Adrenal gland (tissue), 5 donors: Measurements from ENCODE around the gene EXOC4.

ENCODE experiments used
- CTCF ChIP-seq, 6 experiments: fragments of 450-650 bp in 4 of 6; fragments of 200-600 bp in 2 of 6; sonication (generic) in 1 of 6; IDR thresholded peaks; 1 replicate in 5 of 6; 2 replicates in 1 of 6; pipeline versions ENCODE4 v1.5.1 to v1.8.0; 2016 to 2021; ENCODE audit warnings: antibody characterized with exemption in 6 of 6, mild to moderate bottlenecking in 2 of 6, moderate library complexity in 1 of 6
- POLR2A ChIP-seq, 2 donors: fragments of 450-650 bp; IDR thresholded peaks; one replicate each; pipeline ENCODE4 v1.6.1; 2017; ENCODE audit warnings: antibody characterized with exemption in 2 of 2, mild to moderate bottlenecking in 2 of 2, moderate library complexity in 1 of 2
- donor health status: DM: no; HTN: no; CAD: no.

- TF ChIP-seq CTCF (IDR thresholded peaks at IDR 0.05) (no peak), POLR2A (IDR thresholded peaks at IDR 0.05) (no peak)
Measured at GRCh38 chr7:133475655-133476054, 222.8 kb downstream of the EXOC4 start.
